Mucosa of descending colon (tissue), 3 donors: ENCODE measurements around the gene CALML4. TPM values are rescaled to one million over a fixed set of nuclear protein-coding genes. Genes with fewer than 3 reads are reported as not detected.

ENCODE experiments used
- ATAC-seq: fragments of 200-7000 bp; cut with Tn5 transposase; one replicate; pipeline ENCODE4 v1.9.1; 2020; ENCODE audit warnings: mild to moderate bottlenecking, moderate library complexity
- DNase-seq, 3 donors: peaks; one replicate each; pipeline ENCODE4 v3.0.0-alpha.2; 2020
- H3K36me3 ChIP-seq: fragments of 200-600 bp; one replicate; pipeline ENCODE4 v1.8.0; 2021; ENCODE audit warnings: low read depth, mild to moderate bottlenecking
- H3K4me1 ChIP-seq: fragments of 200-600 bp; one replicate; pipeline ENCODE4 v1.8.0; 2021; ENCODE audit warnings: low read depth, mild to moderate bottlenecking
- H3K4me3 ChIP-seq: fragments of 200-600 bp; one replicate; pipeline ENCODE4 v1.8.0; 2021; ENCODE audit warnings: mild to moderate bottlenecking
- H3K9me3 ChIP-seq: fragments of 200-600 bp; one replicate; pipeline ENCODE4 v1.8.0; 2021; ENCODE audit warnings: mild to moderate bottlenecking
- CTCF ChIP-seq: fragments of 200-600 bp; IDR thresholded peaks from one replicate; pipeline ENCODE4 v1.8.0; 2022; ENCODE audit warnings: antibody characterized with exemption, mild to moderate bottlenecking
- intact Hi-C, 2 donors: fragments of 100-400 bp; cut with DNase I in 1 of 2; cut with micrococcal nuclease in 1 of 2; formaldehyde crosslinking; loops; one replicate each; pipeline versions ENCODE4 v1.11.0 to v1.11.1; 2022; cut with DNase I, micrococcal nuclease
- total RNA-seq, 3 donors: library from RNA; stranded (reverse); fragmentation: NEBNext Ultra II Directional in 2 of 3; extraction: Animal tissue kit (Norgen Biotek cat#: 25700) in 2 of 3; gene quantifications; one replicate each; pipeline versions ENCODE4 v1.2.1 to v1.2.4, GENCODE V29; 2021 to 2023
- donor health status: DM: no; HTN: no; CAD: no; lungs with moderate emphysema.
- donor health status: DM: no; HTN: no; CAD: no.
- donor health status: DM: no; HTN: yes; CAD: no.

The CALML4 gene
- total RNA-seq, 3 donors from 2014 or later, result 50.8 to 122 (median 98.1) TPM

- intact Hi-C loops, result no loop called here
- TF ChIP-seq CTCF, result no peak
- Histone ChIP-seq H3K36me3 (no peaks in the 10 kb centered on the region), H3K4me1 (no peaks in the 10 kb centered on the region), H3K4me3 (no peak overlapping the region), H3K9me3 (no peaks in the 10 kb centered on the region)
- ATAC-seq (no peak), DNase-seq (no peak)
Measured at GRCh38 chr15:68220967-68221366, 15.8 kb upstream of the CALML4 start.

GRCh38 chr15:68220489-68220888 lies 15.4 kb upstream of the CALML4 start:
- no peak for TF ChIP-seq CTCF
- no peak for ATAC-seq
- Histone ChIP-seq H3K36me3 (no peaks in the 10 kb centered on the region), H3K4me3 (no peak overlapping the region), H3K4me1 (no peaks in the 10 kb centered on the region), H3K9me3 (no peaks in the 10 kb centered on the region)
- DNase-seq, result no peak
- intact Hi-C loops, result no loop called here

GRCh38 chr15:68218847-68219798 lies 14.0 kb upstream of the CALML4 start:
- Histone ChIP-seq H3K9me3 (no peaks in the 10 kb centered on the region), H3K4me3 (no peak overlapping the region), H3K36me3 (no peaks in the 10 kb centered on the region), H3K4me1 (no peaks in the 10 kb centered on the region)
- ATAC-seq, result no peak
- intact Hi-C loops, result loop anchor here in 1 of 2 donors (5.0 kb wide), 1 partner anchor 357 kb away; no protein-coding TSS in a partner anchor
- TF ChIP-seq CTCF, result no peak
- no peak for DNase-seq

GRCh38 chr15:68218331-68218730 lies 13.2 kb upstream of the CALML4 start:
- Histone ChIP-seq H3K9me3 (no peaks in the 10 kb centered on the region), H3K4me3 (no peak overlapping the region), H3K36me3 (no peaks in the 10 kb centered on the region), H3K4me1 (no peaks in the 10 kb centered on the region)
- no peak for TF ChIP-seq CTCF
- intact Hi-C loops, result loop anchor here in 1 of 2 donors (5.0 kb wide), 1 partner anchor 356 kb away; no protein-coding TSS in a partner anchor
- no peak for DNase-seq
- ATAC-seq, result no peak

GRCh38 chr15:68217341-68217740 lies 12.2 kb upstream of the CALML4 start:
- DNase-seq (peak in 1 of 3 donors; percentile 13), ATAC-seq (no peak)
- no peaks in the 10 kb centered on the region for H3K4me1 ChIP-seq
- intact Hi-C loops, result loop anchor here in 1 of 2 donors (5.0 kb wide), 1 partner anchor 355 kb away; no protein-coding TSS in a partner anchor
- H3K9me3 ChIP-seq, result no peaks in the 10 kb centered on the region
- no peak for TF ChIP-seq CTCF
- no peak overlapping the region for H3K4me3 ChIP-seq
- no peaks in the 10 kb centered on the region for H3K36me3 ChIP-seq
